ENCODE data around the gene RNASE8. TPM values are rescaled to one million over a fixed set of nuclear protein-coding genes. Genes with fewer than 3 reads are reported as not detected.
A peak's percentile ranks its signal among the peaks of the same experiment; 100 is the strongest.

The RNASE8 gene
- total and polyA plus RNA-seq, 10 of the 15 experiments (the other 5 are each of a cell fraction or from before 2014, with no cell fraction given) = not detected

DNA sequence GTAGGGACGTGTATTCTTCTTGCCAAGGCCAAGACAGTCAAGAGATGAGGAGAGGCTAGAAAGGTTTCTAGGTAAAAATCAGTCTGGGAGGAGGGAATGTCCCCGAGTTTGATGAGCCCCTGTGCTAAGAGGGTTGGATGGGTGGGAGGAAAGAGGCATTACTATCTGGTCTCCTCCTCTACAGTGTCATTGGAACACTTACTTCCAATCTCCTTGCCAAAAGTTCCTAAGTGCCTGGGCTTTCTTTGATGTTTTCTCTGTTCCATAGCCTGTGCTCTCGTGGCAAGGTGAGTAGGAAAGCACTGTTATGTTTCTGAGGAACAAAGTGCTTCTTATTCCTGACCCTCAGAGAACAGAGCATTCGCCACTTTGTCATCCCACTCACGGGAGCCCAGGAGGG lies 22.9 kb upstream of the RNASE8 start, which contains the start of gene RNASE13:
Gene RNASE13, minus strand, starts transcription at position 101 of the 400 bp plus-strand sequence. CDS start 519 bp downstream, outside the sequence.
- SMC1A ChIA-PET (ENCODE audit: uncharacterized antibody, unreplicated experiment) = no interaction called here
- RAD21 ChIA-PET (ENCODE audit: unreplicated experiment) = no interaction called here
- TF ChIP-seq, protein P1, sequence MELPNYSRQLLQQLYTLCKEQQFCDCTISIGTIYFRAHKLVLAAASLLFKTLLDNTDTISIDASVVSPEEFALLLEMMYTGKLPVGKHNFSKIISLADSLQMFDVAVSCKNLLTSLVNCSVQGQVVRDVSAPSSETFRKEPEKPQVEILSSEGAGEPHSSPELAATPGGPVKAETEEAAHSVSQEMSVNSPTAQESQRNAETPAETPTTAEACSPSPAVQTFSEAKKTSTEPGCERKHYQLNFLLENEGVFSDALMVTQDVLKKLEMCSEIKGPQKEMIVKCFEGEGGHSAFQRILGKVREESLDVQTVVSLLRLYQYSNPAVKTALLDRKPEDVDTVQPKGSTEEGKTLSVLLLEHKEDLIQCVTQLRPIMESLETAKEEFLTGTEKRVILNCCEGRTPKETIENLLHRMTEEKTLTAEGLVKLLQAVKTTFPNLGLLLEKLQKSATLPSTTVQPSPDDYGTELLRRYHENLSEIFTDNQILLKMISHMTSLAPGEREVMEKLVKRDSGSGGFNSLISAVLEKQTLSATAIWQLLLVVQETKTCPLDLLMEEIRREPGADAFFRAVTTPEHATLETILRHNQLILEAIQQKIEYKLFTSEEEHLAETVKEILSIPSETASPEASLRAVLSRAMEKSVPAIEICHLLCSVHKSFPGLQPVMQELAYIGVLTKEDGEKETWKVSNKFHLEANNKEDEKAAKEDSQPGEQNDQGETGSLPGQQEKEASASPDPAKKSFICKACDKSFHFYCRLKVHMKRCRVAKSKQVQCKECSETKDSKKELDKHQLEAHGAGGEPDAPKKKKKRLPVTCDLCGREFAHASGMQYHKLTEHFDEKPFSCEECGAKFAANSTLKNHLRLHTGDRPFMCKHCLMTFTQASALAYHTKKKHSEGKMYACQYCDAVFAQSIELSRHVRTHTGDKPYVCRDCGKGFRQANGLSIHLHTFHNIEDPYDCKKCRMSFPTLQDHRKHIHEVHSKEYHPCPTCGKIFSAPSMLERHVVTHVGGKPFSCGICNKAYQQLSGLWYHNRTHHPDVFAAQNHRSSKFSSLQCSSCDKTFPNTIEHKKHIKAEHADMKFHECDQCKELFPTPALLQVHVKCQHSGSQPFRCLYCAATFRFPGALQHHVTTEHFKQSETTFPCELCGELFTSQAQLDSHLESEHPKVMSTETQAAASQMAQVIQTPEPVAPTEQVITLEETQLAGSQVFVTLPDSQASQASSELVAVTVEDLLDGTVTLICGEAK (IDR thresholded peaks at IDR 0.05; ENCODE audit: borderline replicate concordance) = no peak
- no peak for TF ChIP-seq ZNF207 (IDR thresholded peaks at IDR 0.05; ENCODE audit: borderline replicate concordance)
- TF ChIP-seq, protein P2, sequence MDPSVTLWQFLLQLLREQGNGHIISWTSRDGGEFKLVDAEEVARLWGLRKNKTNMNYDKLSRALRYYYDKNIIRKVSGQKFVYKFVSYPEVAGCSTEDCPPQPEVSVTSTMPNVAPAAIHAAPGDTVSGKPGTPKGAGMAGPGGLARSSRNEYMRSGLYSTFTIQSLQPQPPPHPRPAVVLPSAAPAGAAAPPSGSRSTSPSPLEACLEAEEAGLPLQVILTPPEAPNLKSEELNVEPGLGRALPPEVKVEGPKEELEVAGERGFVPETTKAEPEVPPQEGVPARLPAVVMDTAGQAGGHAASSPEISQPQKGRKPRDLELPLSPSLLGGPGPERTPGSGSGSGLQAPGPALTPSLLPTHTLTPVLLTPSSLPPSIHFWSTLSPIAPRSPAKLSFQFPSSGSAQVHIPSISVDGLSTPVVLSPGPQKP (IDR thresholded peaks at IDR 0.05; ENCODE audit: low read depth, low read length) = no peak
- TF ChIP-seq NR2C1 (IDR thresholded peaks at IDR 0.05) = no peak
- TF ChIP-seq CHD2 (IDR thresholded peaks at IDR 0.05; ENCODE audit: borderline replicate concordance, low read depth, low read length) = no peak
- no peak for TF ChIP-seq TCF12 (IDR thresholded peaks at IDR 0.05; ENCODE audit: low read depth, low read length)
- TF ChIP-seq TARDBP (IDR thresholded peaks at IDR 0.05; ENCODE audit: borderline replicate concordance) = no peak
- TF ChIP-seq RFX5 (IDR thresholded peaks at IDR 0.05; ENCODE audit: low read depth, low read length) = no peak
- TF ChIP-seq, protein P3, sequence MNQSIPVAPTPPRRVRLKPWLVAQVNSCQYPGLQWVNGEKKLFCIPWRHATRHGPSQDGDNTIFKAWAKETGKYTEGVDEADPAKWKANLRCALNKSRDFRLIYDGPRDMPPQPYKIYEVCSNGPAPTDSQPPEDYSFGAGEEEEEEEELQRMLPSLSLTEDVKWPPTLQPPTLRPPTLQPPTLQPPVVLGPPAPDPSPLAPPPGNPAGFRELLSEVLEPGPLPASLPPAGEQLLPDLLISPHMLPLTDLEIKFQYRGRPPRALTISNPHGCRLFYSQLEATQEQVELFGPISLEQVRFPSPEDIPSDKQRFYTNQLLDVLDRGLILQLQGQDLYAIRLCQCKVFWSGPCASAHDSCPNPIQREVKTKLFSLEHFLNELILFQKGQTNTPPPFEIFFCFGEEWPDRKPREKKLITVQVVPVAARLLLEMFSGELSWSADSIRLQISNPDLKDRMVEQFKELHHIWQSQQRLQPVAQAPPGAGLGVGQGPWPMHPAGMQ (IDR thresholded peaks at IDR 0.05; ENCODE audit: borderline replicate concordance) = no peak
- TF ChIP-seq, protein P4, sequence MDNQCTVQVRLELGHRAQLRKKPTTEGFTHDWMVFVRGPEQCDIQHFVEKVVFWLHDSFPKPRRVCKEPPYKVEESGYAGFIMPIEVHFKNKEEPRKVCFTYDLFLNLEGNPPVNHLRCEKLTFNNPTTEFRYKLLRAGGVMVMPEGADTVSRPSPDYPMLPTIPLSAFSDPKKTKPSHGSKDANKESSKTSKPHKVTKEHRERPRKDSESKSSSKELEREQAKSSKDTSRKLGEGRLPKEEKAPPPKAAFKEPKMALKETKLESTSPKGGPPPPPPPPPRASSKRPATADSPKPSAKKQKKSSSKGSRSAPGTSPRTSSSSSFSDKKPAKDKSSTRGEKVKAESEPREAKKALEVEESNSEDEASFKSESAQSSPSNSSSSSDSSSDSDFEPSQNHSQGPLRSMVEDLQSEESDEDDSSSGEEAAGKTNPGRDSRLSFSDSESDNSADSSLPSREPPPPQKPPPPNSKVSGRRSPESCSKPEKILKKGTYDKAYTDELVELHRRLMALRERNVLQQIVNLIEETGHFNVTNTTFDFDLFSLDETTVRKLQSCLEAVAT (IDR thresholded peaks at IDR 0.05) = no peak
- TF ChIP-seq HDAC6 (IDR thresholded peaks at IDR 0.05; ENCODE audit: unreplicated experiment) = no peak
- TF ChIP-seq SUZ12 (IDR thresholded peaks at IDR 0.05; ENCODE audit: unreplicated experiment) = no peak
- TF ChIP-seq, protein P5, sequence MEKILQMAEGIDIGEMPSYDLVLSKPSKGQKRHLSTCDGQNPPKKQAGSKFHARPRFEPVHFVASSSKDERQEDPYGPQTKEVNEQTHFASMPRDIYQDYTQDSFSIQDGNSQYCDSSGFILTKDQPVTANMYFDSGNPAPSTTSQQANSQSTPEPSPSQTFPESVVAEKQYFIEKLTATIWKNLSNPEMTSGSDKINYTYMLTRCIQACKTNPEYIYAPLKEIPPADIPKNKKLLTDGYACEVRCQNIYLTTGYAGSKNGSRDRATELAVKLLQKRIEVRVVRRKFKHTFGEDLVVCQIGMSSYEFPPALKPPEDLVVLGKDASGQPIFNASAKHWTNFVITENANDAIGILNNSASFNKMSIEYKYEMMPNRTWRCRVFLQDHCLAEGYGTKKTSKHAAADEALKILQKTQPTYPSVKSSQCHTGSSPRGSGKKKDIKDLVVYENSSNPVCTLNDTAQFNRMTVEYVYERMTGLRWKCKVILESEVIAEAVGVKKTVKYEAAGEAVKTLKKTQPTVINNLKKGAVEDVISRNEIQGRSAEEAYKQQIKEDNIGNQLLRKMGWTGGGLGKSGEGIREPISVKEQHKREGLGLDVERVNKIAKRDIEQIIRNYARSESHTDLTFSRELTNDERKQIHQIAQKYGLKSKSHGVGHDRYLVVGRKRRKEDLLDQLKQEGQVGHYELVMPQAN (conservative IDR thresholded peaks at IDR 0.05) = no peak
- TF ChIP-seq RAD51 (IDR thresholded peaks at IDR 0.05) = no peak
- TF ChIP-seq CREM (IDR thresholded peaks at IDR 0.05; ENCODE audit: low read depth) = no peak
- no peak for FAIRE-seq
- no TSS peak for BruUV-seq (replicated peaks)
- Histone ChIP-seq H3K4me2 (ENCODE audit: control insufficient read depth, insufficient read depth) (peak within 1 kb of the TSS; percentile 4), H2AFZ (ENCODE audit: control insufficient read depth, low read depth, low read length) (peak within 1 kb of the TSS; percentile 13), H3K27ac (ENCODE audit: control insufficient read depth, insufficient read depth) (no peak within 1 kb of the TSS), H3K4me1 (ENCODE audit: control insufficient read depth, insufficient read depth, low read length) (peaks cover 8% of the 10 kb centered on the region), H3K4me3 (no peak within 1 kb of the TSS), H3K79me2 (ENCODE audit: control insufficient read depth, insufficient read depth, low read length) (no peaks in the 10 kb centered on the region), H3K27me3 (replicated peaks in 1 of 2; ENCODE audit: control insufficient read depth in 2 of 2, insufficient read depth in 2 of 2, low read length in 1 of 2) (peaks cover 0 to 9% of the 10 kb centered on the region in 2 experiments; a peak in 2 of 4 replicates), H3K36me3 (ENCODE audit: control insufficient read depth in 2 of 2, insufficient read depth in 2 of 2, low read length in 1 of 2) (no peaks in the 10 kb centered on the region), H4K20me1 (ENCODE audit: control insufficient read depth, insufficient read depth) (no peaks in the 10 kb centered on the region), H3K9me3 (replicated peaks; ENCODE audit: control insufficient read depth, insufficient read depth, low read length) (no peaks in the 10 kb centered on the region), H3K9ac (ENCODE audit: control insufficient read depth, insufficient read depth, low read length) (no peak within 1 kb of the TSS)
- POLR2A ChIA-PET = no interaction called here
- DNase-seq (ENCODE audit: low read depth, low spot score) = no peak
- CTCF ChIA-PET = interaction anchor here (1.0 to 3.2 kb wide), 5 partner anchors 12 to 71 kb away, joined by 3 to 14 read pairs (median 4); no protein-coding TSS in a partner anchor
- no peak for ATAC-seq
- intact Hi-C loops (cut with micrococcal nuclease; ENCODE audit: unreplicated experiment) (no loop called here), in situ Hi-C loops (cut with MboI) (no loop called here)
- 7% methylated on average over 5 of the region's 5 CpGs for WGBS (ENCODE audit: insufficient coverage, insufficient replicate concordance, low lambda C conversion rate, missing lambda C conversion rate)

All from GM12878 (cell line).